Astrocyte (in vitro differentiated cells and primary cell): ENCODE measurements around the gene RAB8B.

ENCODE experiments used
- CTCF ChIP-seq: IDR thresholded peaks from 2 replicates; pipeline ENCODE4 v1.5.1; 2011; ENCODE audit warnings: low read depth, mild to moderate bottlenecking, inconsistent platforms, low read length, moderate library complexity; ENCODE audit not compliant: insufficient read depth
- EZH2 ChIP-seq: IDR thresholded peaks from 2 replicates; pipeline ENCODE4 v1.6.1; 2012; ENCODE audit warnings: mild to moderate bottlenecking, low read length, inconsistent platforms; ENCODE audit not compliant: insufficient read depth

GRCh38 chr15:63276342-63277037 is 87.1 kb downstream of the RAB8B start:
- TF ChIP-seq CTCF (no peak), EZH2 (no peak)
